ENCODE measurements around the gene CLEC2A. TPM values are rescaled to one million over a fixed set of nuclear protein-coding genes. Genes with fewer than 3 reads are reported as not detected.
A peak's percentile ranks its signal among the peaks of the same experiment; 100 is the strongest.

Gene CLEC2A
- total and polyA plus RNA-seq, 2 experiments from 2014 or later = not detected

- TF ChIP-seq ZNF462 (CRISPR knock-in tag; IDR thresholded peaks at IDR 0.05) = no peak
- no peak for TF ChIP-seq STAT1 (IDR thresholded peaks at IDR 0.05; ENCODE audit: unreplicated experiment)
- no peak for TF ChIP-seq REST (IDR thresholded peaks at IDR 0.05; ENCODE audit: unreplicated experiment)
These were observed 64.6 kb downstream of the CLEC2A start (continued) for GRCh38 chr12:9867531-9867930.

GRCh38 chr12:9866860-9867269 is 65.3 kb downstream of the CLEC2A start:
- ATAC-seq = no peak
- no peaks in the 10 kb centered on the region for H3K27me3 Mint-ChIP-seq (ENCODE audit: insufficient read depth, low read depth, poor library complexity)
- no peak overlapping the region for H2AFZ ChIP-seq
- TF ChIP-seq ZNF331 (CRISPR knock-in tag; IDR thresholded peaks at IDR 0.05; ENCODE audit: low read depth) (no peak), CREB1 (CRISPR knock-in tag; IDR thresholded peaks at IDR 0.05; ENCODE audit: low read depth) (no peak), EZH2phosphoT487 (IDR thresholded peaks at IDR 0.05; ENCODE audit: unreplicated experiment) (no peak), ETS1 (IDR thresholded peaks at IDR 0.05) (no peak), POLR2AphosphoS5 (IDR thresholded peaks at IDR 0.05; ENCODE audit: low read depth) (no peak), REST (IDR thresholded peaks at IDR 0.05; ENCODE audit: unreplicated experiment) (no peak), NANOG (IDR thresholded peaks at IDR 0.05; ENCODE audit: borderline replicate concordance) (no peak), ZNF114 (CRISPR knock-in tag; IDR thresholded peaks at IDR 0.05) (no peak), JUNB (IDR thresholded peaks at IDR 0.05; ENCODE audit: unreplicated experiment) (no peak)

More at GRCh38 chr12:9866860-9867269, 65.3 kb downstream of the CLEC2A start:
- H3K4me3 Mint-ChIP-seq = no peak overlapping the region
- H3K4me2 ChIP-seq = no peak overlapping the region
- DNase-seq (ENCODE audit: low spot score) = no peak
- no peaks in the 10 kb centered on the region for H3K36me3 ChIP-seq (ENCODE audit: insufficient read depth)
- peak overlapping the region; percentile 4; the same call in 1 of the 2 replicates for H3K27ac Mint-ChIP-seq
- H3K4me1 ChIP-seq (ENCODE audit: insufficient read depth) = peaks cover 19% of the 10 kb centered on the region
- H3K4me3 ChIP-seq = no peak overlapping the region
- no peaks in the 10 kb centered on the region for H3F3A ChIP-seq (replicated peaks; ENCODE audit: low read depth)
- no peaks in the 10 kb centered on the region for H3K27me3 ChIP-seq (ENCODE audit: insufficient read depth)
- H3K4me1 Mint-ChIP-seq = peaks cover 15% of the 10 kb centered on the region; the same call in 2 of the 3 replicates
- no peaks in the 10 kb centered on the region for H3K9me2 ChIP-seq (ENCODE audit: insufficient read depth)
- H3K36me3 Mint-ChIP-seq (ENCODE audit: low read depth) = no peaks in the 10 kb centered on the region
- H3K9me3 Mint-ChIP-seq = no peaks in the 10 kb centered on the region
- H4K20me1 ChIP-seq (replicated peaks; ENCODE audit: insufficient read depth) = no peaks in the 10 kb centered on the region
- no peaks in the 10 kb centered on the region for H3K79me2 ChIP-seq (replicated peaks; ENCODE audit: insufficient read depth)
- no peak overlapping the region for H3K27ac ChIP-seq (ENCODE audit: low read depth)
